NCI-H510A treated with DMSO at 0.1 percent for 48 hours (cell line): ENCODE measurements around the gene TIMM10.

Experiments used
- DNase-seq: peaks from one replicate; lab custom pipeline; 2025; lab: John Stamatoyannopoulos, UW

The TIMM10 gene

DNA sequence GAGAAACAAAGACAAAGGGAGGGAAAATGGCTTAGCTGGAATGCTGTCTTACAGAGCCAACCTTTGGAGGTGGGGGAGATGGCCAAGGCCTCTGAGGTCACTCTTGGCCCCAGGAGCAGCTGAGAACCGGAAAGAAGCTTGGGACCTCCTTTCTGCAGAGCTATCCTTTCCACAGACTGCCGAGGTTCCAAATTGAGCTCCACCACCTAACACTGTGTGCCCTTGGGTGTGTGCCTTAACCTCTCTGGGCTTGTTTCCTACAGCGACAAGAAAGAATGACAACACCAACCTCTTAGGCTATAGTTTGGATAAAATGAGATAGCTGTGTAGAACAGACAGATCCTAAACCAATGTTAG, 47.0 kb downstream of the TIMM10 start:
- no peak for DNase-seq

DNA sequence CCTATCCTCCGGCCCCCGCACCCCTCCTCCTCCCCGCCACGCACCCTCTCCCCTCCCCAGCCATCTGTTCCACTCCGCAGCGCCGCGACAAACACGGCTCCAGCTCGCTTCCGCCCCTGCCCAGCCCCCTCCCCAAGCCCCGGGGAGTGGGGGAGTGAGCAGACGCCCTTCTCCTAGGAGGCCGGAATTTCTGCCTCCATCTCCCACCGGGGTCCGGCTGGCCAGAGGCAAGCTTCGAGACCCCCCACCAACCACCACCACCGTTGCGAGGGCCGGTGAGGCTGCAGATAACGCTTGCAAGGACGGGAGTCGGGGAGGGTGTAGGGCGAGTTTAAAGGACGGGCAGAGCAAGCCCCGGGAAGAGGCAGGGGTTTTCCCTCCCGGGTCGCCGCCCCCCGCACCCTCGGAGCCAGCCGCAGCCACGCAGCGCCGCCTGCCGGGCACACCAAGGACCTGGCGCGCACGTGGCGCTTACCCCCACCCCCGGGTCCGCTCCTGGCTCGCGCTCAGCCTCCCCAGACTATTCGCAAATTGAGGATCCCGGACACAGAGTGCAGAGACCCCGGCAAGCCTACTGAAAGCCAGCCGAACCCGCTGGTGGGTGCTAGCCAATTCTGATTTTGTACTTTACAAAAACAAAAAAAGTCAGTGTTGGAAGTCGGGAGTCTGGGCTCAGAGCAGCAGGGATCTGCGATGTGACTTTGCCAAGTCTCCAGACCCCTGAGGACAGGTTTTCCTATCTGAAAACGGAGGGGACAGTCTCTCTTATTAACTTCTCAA, 47.6 kb downstream of the TIMM10 start:
- peak; percentile 43 for DNase-seq

DNA sequence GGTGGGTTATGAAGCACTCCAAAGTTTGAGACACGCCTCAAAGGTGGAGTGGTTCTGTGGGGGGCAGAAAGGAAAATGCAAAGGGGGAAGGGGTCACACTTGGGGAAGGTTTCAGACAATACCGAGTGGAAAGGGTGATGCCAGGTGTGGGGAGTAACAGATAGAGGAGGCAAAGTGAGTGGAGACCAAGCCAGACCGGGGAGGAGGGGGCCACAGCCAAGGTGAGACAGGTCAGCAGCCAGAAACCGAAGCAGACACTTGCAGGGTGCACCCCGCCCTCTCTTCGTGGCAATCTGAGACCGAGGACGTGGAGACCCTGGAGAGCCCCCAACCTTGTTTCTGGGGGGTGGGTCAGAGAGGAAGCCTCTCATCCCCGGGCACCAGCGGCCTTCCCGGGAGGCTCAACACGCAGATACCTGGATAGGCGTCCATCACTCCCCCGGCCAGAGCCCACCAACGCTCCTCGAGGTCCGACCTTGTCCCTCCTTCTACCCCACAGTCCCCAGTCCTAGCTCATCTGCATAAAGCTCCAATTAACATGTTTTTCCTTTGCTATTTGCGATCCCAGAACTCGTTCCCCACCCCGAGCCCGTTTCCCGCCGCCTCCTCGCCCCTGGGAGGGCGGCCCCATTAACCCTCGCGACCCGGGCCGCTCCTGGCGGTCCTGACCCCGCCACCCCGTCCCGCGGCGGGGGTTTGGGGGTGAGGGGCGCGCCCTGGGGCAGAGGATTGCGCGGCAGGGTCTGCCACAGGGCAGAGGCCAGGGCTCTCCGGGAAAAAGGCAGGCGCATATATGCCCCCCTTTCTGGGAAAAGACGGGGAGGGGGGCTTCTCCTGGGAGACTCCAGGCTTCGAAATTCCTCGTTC, 48.4 kb downstream of the TIMM10 start:
- DNase-seq = no peak

DNA sequence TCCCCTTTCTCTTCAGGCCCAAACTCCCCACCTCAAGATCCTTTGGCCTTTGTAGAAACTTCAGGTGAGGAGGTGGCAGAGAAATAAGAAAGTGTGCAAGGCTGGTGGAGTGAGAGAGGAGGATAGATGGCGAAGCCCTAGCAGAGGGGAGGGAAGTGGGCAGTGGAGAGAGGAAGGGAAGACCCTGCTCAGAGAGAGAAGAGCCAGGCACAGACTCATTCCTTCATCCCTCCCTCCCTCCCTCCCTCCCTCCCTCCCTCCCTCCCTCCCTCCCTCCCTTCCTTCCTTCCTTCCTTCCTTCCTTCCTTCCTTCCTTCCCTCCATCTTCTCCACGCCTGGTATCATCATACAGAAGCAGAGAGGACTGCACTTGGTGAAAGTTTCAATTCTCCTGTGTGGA, 49.2 kb downstream of the TIMM10 start:
- DNase-seq = no peak

DNA sequence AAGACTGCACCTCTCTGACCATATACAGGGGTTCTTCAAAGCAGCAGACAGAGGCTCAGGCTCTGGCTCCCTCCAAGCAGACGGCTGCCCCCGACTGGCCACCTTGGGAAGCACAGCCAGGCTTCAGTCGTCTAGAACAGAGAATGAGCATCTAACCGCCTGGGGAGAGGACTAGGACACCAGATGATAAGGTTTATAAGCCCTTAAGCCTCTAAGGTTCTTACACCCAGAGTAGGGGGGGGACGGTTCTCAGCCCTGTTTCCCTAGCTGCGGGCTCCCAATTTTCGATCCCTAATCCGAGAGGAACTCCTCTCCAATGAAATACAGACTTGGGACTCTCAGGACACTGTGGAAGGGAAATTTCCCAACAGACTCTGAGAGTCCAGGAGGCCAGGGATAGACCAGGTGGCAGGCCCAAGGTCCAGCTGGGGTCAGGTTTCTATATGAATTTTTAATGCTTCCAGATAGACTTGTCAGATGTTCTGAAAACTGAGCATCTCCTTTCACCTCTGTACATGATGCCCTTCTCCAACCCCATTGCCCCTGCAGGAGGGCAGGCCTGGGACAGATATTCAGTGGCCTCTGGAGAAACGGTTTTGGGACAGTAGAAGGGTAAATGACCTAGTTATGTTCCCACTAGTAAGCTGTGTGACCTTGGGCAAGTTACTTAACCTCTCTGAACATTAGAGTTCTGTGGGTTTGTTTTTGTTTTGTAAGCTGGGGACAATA, 50.0 kb downstream of the TIMM10 start:
- DNase-seq = peak; percentile 60

DNA sequence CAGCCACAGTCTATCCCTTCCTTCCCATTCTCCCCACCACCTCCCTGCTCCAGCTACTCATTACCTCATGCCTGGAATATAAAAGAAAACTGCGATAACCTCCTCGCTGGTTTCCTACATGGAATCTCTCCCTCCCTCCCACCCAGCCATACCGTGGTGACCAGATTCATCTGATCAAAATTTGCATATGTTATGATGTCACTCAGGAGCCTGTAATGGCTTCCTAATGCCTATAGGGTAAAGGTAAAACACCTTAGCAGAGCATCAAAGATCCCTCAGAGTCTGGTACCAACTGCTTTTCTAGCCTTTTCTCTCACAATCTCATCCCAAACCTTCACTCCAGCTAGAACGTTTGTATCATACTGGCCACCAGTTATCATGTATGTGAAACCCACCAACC, 50.6 kb downstream of the TIMM10 start:
- DNase-seq = no peak

DNA sequence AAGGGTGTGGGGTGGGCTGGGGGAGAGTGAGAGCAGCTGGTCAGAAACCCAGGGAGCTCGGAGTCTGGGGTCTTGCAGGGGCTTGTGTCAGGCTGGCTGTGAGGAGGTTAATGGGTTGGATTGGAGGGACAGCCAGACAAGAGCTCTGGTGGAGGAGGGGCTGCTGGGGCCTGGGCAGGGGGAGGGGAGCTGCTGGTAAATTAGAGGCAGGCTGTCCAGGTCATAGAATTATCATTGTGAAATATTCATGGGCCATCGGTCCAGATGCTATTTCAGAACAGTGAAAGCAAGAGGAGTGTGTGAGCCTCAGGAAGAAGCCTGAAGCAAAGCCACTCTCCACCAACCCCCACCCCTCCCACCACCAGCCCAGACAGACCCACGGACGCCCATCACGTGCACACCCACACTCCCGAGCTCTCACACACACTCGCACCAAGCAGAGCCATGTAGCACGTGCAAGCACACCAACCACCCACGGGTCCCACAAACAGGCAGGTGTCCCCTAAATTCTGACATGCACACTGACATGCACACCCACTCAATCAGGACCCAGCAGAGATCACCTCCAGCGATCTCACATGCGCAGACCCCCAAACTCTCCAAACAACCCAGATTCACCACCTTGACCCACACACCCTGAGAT, 51.4 kb downstream of the TIMM10 start:
- DNase-seq = no peak
